SU-DHL-6 (cell line): ENCODE results near the gene ASH1L.

ENCODE experiments used
- H2AFZ ChIP-seq: fragments of 200-600 bp; sonication (generic); 2 replicates; pipeline ENCODE4 v1.6.1; 2014; ENCODE audit warnings: low read depth, mild to moderate bottlenecking, moderate library complexity, mixed read lengths, antibody characterized with exemption, low read length; ENCODE audit not compliant: severe bottlenecking
- H3F3A ChIP-seq: fragments of 200-600 bp; shearing (Covaris generic); 2 replicates; pipeline ENCODE4 v1.6.0; 2016; ENCODE audit warnings: antibody characterized with exemption, mild to moderate bottlenecking; ENCODE audit not compliant: insufficient read depth
- H3K27ac ChIP-seq: fragments of 200-600 bp; sonication (generic); 2 replicates; pipeline ENCODE4 v1.5.1; 2016; ENCODE audit warnings: low read depth, mild to moderate bottlenecking, low read length, moderate library complexity, mixed read lengths
- H3K27me3 ChIP-seq: fragments of 200-600 bp; sonication (generic), shearing (Covaris generic); 2 replicates; pipeline ENCODE4 v1.6.0; 2014; ENCODE audit warnings: mild to moderate bottlenecking, low read length
- H3K36me3 ChIP-seq: fragments of 200-600 bp; sonication (generic); 2 replicates; pipeline ENCODE4 v1.6.1; 2014; ENCODE audit warnings: mild to moderate bottlenecking, low read length, mixed read lengths
- H3K4me2 ChIP-seq: fragments of 300-600, 200-600 bp; shearing (Covaris generic), sonication (generic); 2 replicates; pipeline ENCODE4 v1.6.0; 2014; ENCODE audit warnings: low read length, low read depth, mild to moderate bottlenecking; ENCODE audit not compliant: poor library complexity, severe bottlenecking
- H3K4me3 ChIP-seq: fragments of 200-600 bp; sonication (generic); 2 replicates; pipeline ENCODE4 v1.5.1; 2014; ENCODE audit warnings: antibody characterized with exemption, low read length, mild to moderate bottlenecking, mixed read lengths; ENCODE audit not compliant: insufficient read depth, poor library complexity, severe bottlenecking
- H3K79me2 ChIP-seq: fragments of 200-600 bp; sonication (generic); 2 replicates; pipeline ENCODE4 v1.6.1; 2014; ENCODE audit warnings: mild to moderate bottlenecking, low read length, moderate library complexity; ENCODE audit not compliant: insufficient read depth
- H3K9ac ChIP-seq: fragments of 200-600 bp; sonication (generic); 2 replicates; pipeline ENCODE4 v1.7.0; 2014; ENCODE audit warnings: mild to moderate bottlenecking, low read length
- H3K9me2 ChIP-seq: fragments of 200-600 bp; sonication (generic); replicated peaks from 2 replicates; pipeline ENCODE4 v1.6.1; 2014; ENCODE audit warnings: low read length; ENCODE audit not compliant: insufficient read depth
- H3K9me3 ChIP-seq: fragments of 200-600 bp; sonication (generic); 2 replicates; pipeline ENCODE4 v1.6.1; 2014; ENCODE audit warnings: low read length, mixed read lengths; ENCODE audit not compliant: insufficient read depth
- H4K20me1 ChIP-seq: fragments of 200-600 bp; sonication (generic); 2 replicates; pipeline ENCODE4 v1.6.1; 2014; ENCODE audit warnings: low read depth, mild to moderate bottlenecking, antibody characterized with exemption, low read length, moderate library complexity, mixed read lengths
- EZH2phosphoT487 ChIP-seq: fragments of 200-600 bp; sonication (generic), shearing (Covaris generic); conservative IDR thresholded peaks from 2 replicates; pipeline ENCODE4 v1.6.1; 2018; ENCODE audit warnings: mild to moderate bottlenecking, antibody characterized with exemption, low read length, moderate library complexity, mixed read lengths
- TF ChIP-seq, protein P1 (sequence below): fragments of 200-600 bp; sonication (generic); IDR thresholded peaks from one replicate; pipeline ENCODE4 v1.5.1; 2017; ENCODE audit warnings: antibody characterized with exemption, mild to moderate bottlenecking, low read length, moderate library complexity; ENCODE audit not compliant: insufficient read depth, poor library complexity, severe bottlenecking

Gene ASH1L

GRCh38 chr1:155322571-155322952 is 240.0 kb downstream of the ASH1L start:
- Histone ChIP-seq H3K4me3 (peak overlapping the region; percentile 70), H3K9me3 (no peaks in the 10 kb centered on the region), H4K20me1 (no peaks in the 10 kb centered on the region), H3K79me2 (no peaks in the 10 kb centered on the region), H3K9ac (peak overlapping the region; percentile 79), H3K9me2 (no peaks in the 10 kb centered on the region), H3F3A (peaks cover 27% of the 10 kb centered on the region), H3K36me3 (no peaks in the 10 kb centered on the region), H3K27me3 (no peaks in the 10 kb centered on the region), H3K4me2 (peak overlapping the region; percentile 91), H3K27ac (no peak overlapping the region), H2AFZ (no peak overlapping the region)
- TF ChIP-seq, protein P1, sequence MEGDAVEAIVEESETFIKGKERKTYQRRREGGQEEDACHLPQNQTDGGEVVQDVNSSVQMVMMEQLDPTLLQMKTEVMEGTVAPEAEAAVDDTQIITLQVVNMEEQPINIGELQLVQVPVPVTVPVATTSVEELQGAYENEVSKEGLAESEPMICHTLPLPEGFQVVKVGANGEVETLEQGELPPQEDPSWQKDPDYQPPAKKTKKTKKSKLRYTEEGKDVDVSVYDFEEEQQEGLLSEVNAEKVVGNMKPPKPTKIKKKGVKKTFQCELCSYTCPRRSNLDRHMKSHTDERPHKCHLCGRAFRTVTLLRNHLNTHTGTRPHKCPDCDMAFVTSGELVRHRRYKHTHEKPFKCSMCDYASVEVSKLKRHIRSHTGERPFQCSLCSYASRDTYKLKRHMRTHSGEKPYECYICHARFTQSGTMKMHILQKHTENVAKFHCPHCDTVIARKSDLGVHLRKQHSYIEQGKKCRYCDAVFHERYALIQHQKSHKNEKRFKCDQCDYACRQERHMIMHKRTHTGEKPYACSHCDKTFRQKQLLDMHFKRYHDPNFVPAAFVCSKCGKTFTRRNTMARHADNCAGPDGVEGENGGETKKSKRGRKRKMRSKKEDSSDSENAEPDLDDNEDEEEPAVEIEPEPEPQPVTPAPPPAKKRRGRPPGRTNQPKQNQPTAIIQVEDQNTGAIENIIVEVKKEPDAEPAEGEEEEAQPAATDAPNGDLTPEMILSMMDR, result no peak
- no peak for TF ChIP-seq EZH2phosphoT487

DNA sequence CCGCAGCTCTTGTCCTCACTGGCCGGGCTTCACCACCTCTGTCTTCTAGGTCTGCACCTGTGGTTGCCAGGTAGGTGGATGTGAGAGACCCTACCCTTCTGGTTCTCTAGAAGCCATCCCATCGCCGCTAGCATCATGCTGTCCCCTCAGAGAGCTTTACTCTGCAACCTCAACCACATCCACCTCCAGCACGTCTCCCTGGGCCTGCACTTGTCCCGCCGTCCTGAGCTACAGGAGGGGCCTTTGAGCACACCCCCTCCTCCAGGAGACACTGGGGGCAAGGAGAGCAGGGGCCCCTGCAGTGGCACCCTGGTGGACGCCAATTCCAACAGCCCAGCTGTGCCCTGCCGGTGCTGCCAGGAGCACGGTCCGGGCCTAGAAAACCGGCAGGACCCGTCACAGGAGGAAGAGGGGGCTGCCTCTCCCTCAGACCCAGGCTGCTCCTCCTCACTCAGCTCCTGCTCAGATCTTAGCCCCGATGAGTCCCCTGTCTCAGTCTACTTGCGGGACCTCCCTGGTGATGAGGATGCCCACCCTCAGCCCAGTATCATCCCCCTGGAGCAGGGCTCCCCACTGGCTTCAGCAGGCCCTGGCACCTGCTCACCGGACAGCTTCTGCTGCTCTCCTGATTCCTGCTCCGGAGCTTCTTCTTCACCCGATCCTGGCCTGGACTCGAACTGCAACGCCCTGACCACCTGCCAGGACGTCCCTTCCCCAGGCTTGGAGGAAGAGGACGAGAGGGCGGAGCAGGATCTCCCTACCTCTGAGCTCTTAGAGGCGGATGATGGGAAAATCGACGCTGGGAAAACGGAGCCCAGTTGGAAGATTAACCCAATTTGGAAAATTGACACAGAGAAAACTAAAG is 240.7 kb downstream of the ASH1L start:
- no peaks in the 10 kb centered on the region for H3K9me2 ChIP-seq
- peaks cover 26% of the 10 kb centered on the region for H3F3A ChIP-seq
- H3K4me3 ChIP-seq, result peak overlapping the region; percentile 70
- peak overlapping the region; percentile 91 for H3K4me2 ChIP-seq
- peak overlapping the region; percentile 79 for H3K9ac ChIP-seq
- no peaks in the 10 kb centered on the region for H3K36me3 ChIP-seq
- TF ChIP-seq, protein P1, result no peak
- no peak for TF ChIP-seq EZH2phosphoT487
- H3K9me3 ChIP-seq, result no peaks in the 10 kb centered on the region
- H3K79me2 ChIP-seq, result no peaks in the 10 kb centered on the region
- H4K20me1 ChIP-seq, result no peaks in the 10 kb centered on the region
- no peaks in the 10 kb centered on the region for H3K27me3 ChIP-seq
- no peak overlapping the region for H3K27ac ChIP-seq
- no peak overlapping the region for H2AFZ ChIP-seq

DNA sequence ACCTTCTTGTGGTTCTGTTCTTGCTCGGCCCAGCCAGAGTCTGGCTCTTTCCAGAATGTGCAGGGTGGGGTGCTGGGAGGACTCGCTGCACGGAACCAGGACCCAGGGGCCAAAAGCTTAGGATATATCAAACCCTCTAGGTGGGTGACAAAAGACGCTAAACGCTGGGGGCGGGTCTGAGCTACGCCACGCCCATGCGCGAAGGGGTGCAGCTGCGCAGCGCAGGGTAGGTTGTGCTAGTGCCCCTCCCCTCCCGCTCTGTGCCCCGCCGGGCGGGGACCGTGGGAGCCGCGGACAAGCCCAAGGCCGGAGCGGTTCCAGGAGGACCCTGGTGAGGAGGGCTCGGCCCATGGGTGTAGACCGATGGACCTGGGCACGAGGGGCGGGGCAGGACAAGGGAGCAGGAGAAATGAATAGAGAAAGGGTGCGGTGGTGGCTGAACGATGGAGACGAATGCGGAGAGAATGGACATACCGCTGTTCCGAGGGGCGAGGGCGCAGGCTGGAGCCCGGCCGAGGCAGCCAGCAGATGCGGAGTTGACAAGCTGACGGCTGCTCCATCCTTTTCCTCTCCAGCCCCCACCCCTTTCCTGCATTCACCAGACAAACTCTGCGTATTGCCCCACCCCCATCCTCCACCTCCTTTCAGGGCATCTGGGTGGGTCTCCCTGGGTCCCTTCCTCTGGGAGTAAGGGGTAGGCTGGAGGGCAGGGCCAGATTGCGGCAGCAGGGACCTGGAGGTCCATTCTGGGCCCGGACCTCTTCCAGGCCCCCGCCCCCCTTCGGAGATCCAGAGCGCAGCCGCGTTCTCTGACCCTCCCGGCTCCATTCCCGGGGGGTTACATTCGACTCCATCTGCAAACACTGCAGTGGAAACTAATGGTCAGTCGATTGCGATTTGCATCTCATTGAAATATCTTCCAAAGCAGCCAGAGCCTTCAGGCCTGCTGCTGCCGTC is 241.7 kb downstream of the ASH1L start, which contains the start of gene RUSC1:
Gene RUSC1 (plus strand): TSS at position 234 of the 957 bp plus-strand sequence. CDS start 880 bp downstream, outside the sequence.
- Histone ChIP-seq H3K4me3 (no peak within 1 kb of the TSS), H4K20me1 (no peaks in the 10 kb centered on the region), H3K79me2 (no peaks in the 10 kb centered on the region), H3K4me2 (peak within 1 kb of the TSS; percentile 25), H3K9me2 (no peaks in the 10 kb centered on the region), H3K27ac (0 out of 2 replicates have a peak within 1 kb of the TSS, but pooled peaks have one; percentile 19), H3K9me3 (no peaks in the 10 kb centered on the region), H3K27me3 (no peaks in the 10 kb centered on the region), H3K36me3 (no peaks in the 10 kb centered on the region), H2AFZ (no peak within 1 kb of the TSS), H3F3A (peaks cover 26% of the 10 kb centered on the region), H3K9ac (no peak within 1 kb of the TSS)
- TF ChIP-seq EZH2phosphoT487, result no peak
- TF ChIP-seq, protein P1, result no peak
